Common myeloid progenitor, CD34-positive (primary cell): Measurements from ENCODE around the gene TLE6.

ENCODE experiments used
- CTCF ChIA-PET: fragments of 350-600 bp; sonication (Branson Sonifier 250); formaldehyde crosslinking; loops from one replicate; lab custom pipeline; 2021; ENCODE audit warnings: antibody characterized with exemption; lab: Charles Lee
- POLR2A ChIA-PET: fragments of 350-600 bp; sonication (Branson Sonifier 250); formaldehyde crosslinking; loops from one replicate; lab custom pipeline; 2021; ENCODE audit warnings: antibody characterized with exemption; lab: Charles Lee
- DNase-seq, 3 donors: peaks; one replicate each; pipeline versions ENCODE4 v3.0.0 to v3.0.0-alpha.2; 2013
- H3K27ac ChIP-seq, 2 experiments: 1 replicate in 1 of 2; 2 replicates in 1 of 2; pipeline ENCODE4 v1.7.0; 2013; ENCODE audit warnings: inconsistent platforms in 2 of 2, low read length in 2 of 2, mild to moderate bottlenecking in 2 of 2, low read depth in 1 of 2, moderate library complexity in 1 of 2; ENCODE audit not compliant: severe bottlenecking in 2 of 2, insufficient read depth in 1 of 2, poor library complexity in 1 of 2
- H3K27me3 ChIP-seq, 5 experiments: replicated peaks in 2 of 5; 1 replicate in 3 of 5; 2 replicates in 2 of 5; pipeline versions ENCODE4 v1.6.1 to v1.7.0; 2013; ENCODE audit warnings: low read length in 4 of 5, mild to moderate bottlenecking in 2 of 5, moderate library complexity in 2 of 5, inconsistent platforms in 1 of 5; ENCODE audit not compliant: insufficient read depth in 5 of 5, control insufficient read depth in 4 of 5
- H3K36me3 ChIP-seq, 4 experiments: 1 replicate in 2 of 4; 2 replicates in 2 of 4; pipeline versions ENCODE4 v1.6.1 to v1.7.0; 2013; ENCODE audit warnings: low read length in 3 of 4, control low read depth in 1 of 4, mild to moderate bottlenecking in 1 of 4; ENCODE audit not compliant: control insufficient read depth in 4 of 4, insufficient read depth in 4 of 4
- H3K4me1 ChIP-seq, 4 experiments: 1 replicate in 3 of 4; 2 replicates in 1 of 4; pipeline versions ENCODE4 v1.6.1 to v1.7.1; 2013; ENCODE audit warnings: low read length in 3 of 4, mild to moderate bottlenecking in 3 of 4, control low read depth in 1 of 4, inconsistent platforms in 1 of 4, moderate library complexity in 1 of 4; ENCODE audit not compliant: control insufficient read depth in 4 of 4, insufficient read depth in 4 of 4; ENCODE audit errors: control extremely low read depth in 1 of 4
- H3K4me3 ChIP-seq, 7 experiments: 1 replicate in 4 of 7; 2 replicates in 3 of 7; pipeline versions ENCODE4 v1.5.1 to v1.7.0; 2013; ENCODE audit warnings: mild to moderate bottlenecking in 7 of 7, low read length in 6 of 7, moderate library complexity in 6 of 7, inconsistent platforms in 2 of 7, low read depth in 2 of 7, control low read depth in 1 of 7; ENCODE audit not compliant: insufficient read depth in 4 of 7, control insufficient read depth in 1 of 7; ENCODE audit errors: extremely low read depth in 1 of 7
- H3K9me3 ChIP-seq, 5 experiments: 1 replicate in 4 of 5; 2 replicates in 1 of 5; pipeline versions ENCODE4 v1.6.1 to v1.7.1; 2013; ENCODE audit warnings: low read length in 4 of 5, mild to moderate bottlenecking in 2 of 5, inconsistent platforms in 1 of 5, low read depth in 1 of 5, moderate library complexity in 1 of 5; ENCODE audit not compliant: control insufficient read depth in 4 of 5, insufficient read depth in 2 of 5; ENCODE audit errors: control extremely low read depth in 1 of 5
- WGBS: methylation state at CpG from one replicate; pipeline ENCODE4 v1.1.5; 2013; ENCODE audit not compliant: insufficient coverage; 5-methylcytosine and 5-hydroxymethylcytosine counted together

The TLE6 gene

DNA sequence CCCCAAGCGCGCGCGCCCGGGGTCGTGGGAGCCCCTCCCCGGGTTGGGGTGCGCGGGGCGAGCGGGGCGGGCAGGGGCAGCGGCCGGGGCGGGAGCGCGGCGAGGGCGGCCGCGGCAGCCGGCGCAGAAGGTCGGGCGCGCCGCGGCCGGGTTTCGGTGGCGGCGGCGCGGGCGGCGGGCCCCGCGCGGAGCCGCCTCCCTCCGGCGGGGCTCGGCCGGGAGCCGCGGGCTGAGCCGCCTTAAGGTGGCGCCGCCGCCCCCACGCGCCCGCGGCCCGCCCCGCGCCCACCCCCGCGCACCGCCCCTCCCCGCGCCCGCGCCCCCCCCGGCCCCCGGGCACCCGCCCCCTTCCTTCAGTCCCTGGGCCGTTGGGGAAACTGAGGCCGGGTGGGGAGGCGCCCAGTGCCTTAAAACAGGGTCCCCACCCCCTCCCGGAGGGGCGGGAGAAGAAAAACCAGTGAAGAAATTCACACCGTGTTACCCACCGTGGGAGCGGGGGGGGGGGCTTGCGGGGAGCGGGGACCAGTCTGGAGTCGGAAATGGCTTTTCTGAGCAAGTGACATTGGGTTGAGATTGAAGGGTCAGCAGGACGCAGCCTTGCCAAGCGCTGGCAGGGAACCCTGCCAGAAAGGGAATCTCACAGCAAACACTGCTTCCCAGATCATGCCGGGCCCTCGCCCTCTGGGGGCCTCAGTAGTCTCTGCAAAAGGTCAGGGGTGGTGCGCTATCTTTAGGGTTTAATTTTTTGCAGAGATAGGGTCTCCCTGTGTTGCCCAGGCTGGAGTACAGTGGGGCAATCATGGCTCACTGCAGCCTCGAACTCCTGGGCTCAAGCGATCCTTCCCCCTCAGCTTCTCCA is 51.9 kb downstream of the TLE6 start, which contains the start of gene TLE2:
TLE2 (minus strand) TSS at position 216 of the 859 bp plus-strand sequence. CDS start 376 bp downstream, outside the sequence.
- WGBS: 1% methylated on average over 35 of the region's 85 CpGs
- Histone ChIP-seq H3K4me3 (peak within 1 kb of the TSS in 6 of 7 experiments; percentile 13 to 68 (median 42)), H3K27ac (no peak within 1 kb of the TSS), H3K36me3 (no peaks in the 10 kb centered on the region), H3K9me3 (peaks cover 0 to 5% (median 0%) of the 10 kb centered on the region in 5 experiments), H3K4me1 (peaks cover 0 to 26% (median 16%) of the 10 kb centered on the region in 4 experiments), H3K27me3 (peaks cover 0 to 62% (median 39%) of the 10 kb centered on the region in 5 experiments)
- POLR2A ChIA-PET: no interaction called here
- CTCF ChIA-PET: no interaction called here
- no peak for DNase-seq

DNA sequence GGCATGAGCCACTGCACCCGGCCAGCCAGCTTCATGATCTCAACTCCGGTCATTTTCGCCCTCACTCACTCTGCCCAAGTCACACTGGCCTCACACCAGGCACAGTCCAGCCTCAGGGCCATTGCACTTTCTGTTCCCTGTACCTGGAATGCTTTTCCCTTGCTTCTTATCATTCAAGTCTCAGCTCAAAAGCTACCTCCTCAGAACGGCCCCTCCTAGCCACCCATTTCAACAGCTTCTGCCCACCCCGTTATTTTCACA is 54.2 kb downstream of the TLE6 start:
- Histone ChIP-seq H3K9me3 (peaks cover 0 to 5% (median 0%) of the 10 kb centered on the region in 5 experiments), H3K4me1 (peaks cover 0 to 34% (median 29%) of the 10 kb centered on the region in 4 experiments), H3K36me3 (no peaks in the 10 kb centered on the region), H3K27ac (no peak overlapping the region), H3K4me3 (no peak overlapping the region), H3K27me3 (peaks cover 0 to 41% (median 33%) of the 10 kb centered on the region in 5 experiments)
- no peak for DNase-seq
- POLR2A ChIA-PET: no interaction called here
- CTCF ChIA-PET: interaction anchor here (0.6 to 1.4 kb wide), 4 partner anchors 9 to 1439 kb away, joined by 3 read pairs; no protein-coding TSS in a partner anchor
- 91% methylated on average over 4 of the region's 5 CpGs for WGBS

DNA sequence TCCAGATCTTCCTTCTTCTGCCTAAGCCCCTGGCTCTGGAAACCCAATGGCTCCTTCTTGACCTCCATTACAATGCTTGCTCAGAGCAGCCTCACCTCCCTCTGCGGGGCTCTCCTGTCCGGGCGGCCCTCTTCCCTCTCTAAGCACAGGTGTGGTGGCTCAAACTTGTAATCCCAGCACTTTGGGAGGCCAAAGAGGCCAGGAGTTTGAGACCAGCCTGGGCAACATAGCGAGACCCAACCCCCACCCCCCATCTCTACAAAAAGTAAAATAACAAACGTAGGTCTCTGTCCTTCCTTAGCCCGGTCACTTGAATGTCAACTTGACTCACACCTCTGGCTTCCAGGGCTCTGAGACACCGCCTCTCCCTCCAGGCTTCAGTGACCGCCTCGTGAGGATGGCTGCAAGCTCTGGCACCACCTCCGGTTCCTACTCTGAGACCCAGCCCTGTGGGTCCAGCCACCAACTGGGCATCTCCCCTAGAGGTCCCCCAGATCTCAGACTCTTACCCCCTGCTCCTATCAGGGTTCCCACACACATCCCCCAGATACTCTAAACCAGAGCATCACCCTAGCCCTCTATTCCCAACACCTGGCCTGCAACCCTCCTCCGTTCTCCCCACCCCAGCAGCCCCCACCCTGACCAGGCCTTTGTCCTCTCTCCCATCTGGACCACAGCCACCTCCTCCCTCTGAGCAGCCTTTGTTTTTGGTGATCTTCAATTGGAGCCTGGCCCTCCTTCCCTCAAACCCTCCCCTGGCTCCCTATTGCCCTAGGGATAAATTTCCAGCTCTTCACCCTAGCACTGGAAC is 56.4 kb downstream of the TLE6 start:
- POLR2A ChIA-PET: no interaction called here
- peak overlapping the region in 1 of 2 experiments; percentile 71 for H3K27ac ChIP-seq
- H3K9me3 ChIP-seq: no peaks in the 10 kb centered on the region
- peaks cover 0 to 21% (median 16%) of the 10 kb centered on the region in 5 experiments for H3K27me3 ChIP-seq
- DNase-seq: no peak
- H3K4me1 ChIP-seq: peaks cover 0 to 27% (median 24%) of the 10 kb centered on the region in 4 experiments
- CTCF ChIA-PET: no interaction called here
- WGBS: 91% methylated on average over 8 of the region's 11 CpGs
- no peak overlapping the region for H3K4me3 ChIP-seq
- no peaks in the 10 kb centered on the region for H3K36me3 ChIP-seq

DNA sequence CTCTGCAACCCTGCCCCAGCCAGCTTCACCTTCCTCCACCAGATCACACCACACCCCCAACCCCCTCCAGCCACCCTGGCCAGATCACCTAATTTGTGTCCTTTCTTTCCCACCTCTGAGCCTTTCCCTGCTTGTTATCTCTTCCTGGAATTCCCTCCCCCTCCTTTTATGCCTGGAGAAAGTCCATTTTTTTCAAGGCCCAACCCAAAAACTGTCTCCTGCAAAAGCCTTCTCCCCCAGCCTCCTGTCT is 57.0 kb downstream of the TLE6 start:
- no peaks in the 10 kb centered on the region for H3K36me3 ChIP-seq
- H3K9me3 ChIP-seq: no peaks in the 10 kb centered on the region
- no peak overlapping the region for H3K4me3 ChIP-seq
- H3K27ac ChIP-seq: peak overlapping the region in 1 of 2 experiments; percentile 71
- H3K27me3 ChIP-seq: peaks cover 0 to 21% (median 15%) of the 10 kb centered on the region in 5 experiments
- H3K4me1 ChIP-seq: peaks cover 0 to 26% (median 24%) of the 10 kb centered on the region in 4 experiments
- no peak for DNase-seq
- CTCF ChIA-PET: no interaction called here
- POLR2A ChIA-PET: interaction anchor here (1.6 kb wide), 1 partner anchor 98 kb away, joined by 6 read pairs; no protein-coding TSS in a partner anchor

DNA sequence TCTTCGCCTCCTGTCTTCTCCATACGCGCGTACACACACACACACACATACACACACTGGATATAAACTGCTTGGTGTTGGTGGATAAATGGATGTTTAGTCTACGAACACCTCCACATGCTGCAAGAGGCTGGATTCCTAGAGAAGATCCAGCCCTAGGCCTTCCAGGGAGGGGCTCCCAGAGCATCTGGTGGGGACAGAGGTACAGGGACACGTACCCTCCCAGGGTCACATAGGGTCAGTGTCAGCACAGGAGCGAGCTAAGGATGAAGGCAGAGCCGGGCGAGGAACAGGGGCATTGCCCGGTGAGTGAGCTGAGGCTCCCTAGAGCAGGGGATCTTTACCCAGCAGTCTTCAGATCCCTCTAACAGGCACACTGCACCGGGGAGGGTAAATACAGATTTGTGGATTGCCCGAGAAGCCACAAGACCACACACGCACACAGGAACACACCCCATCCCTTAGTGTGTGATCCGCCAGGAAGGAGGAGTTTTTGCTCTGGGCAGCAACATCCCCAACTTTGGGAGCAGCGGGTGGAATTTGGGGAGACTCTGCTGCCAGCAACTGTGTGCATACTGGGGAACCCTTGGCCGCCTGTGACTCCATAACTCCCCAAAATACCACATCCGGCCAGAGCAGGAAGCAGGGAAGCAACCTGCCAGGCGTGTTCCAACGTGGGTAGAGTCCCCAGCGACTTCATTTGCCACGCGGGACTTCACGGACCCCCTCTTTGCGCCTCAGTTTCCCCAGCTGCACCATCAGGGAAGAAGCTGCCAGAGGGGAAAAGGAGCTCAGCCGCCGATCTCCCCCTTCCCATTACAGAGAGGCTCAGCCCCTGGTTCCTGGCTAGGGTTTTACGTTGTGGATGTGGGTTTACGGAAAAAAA is 57.5 kb downstream of the TLE6 start:
- WGBS: 3% methylated on average over 16 of the region's 28 CpGs
- peak in 2 of 3 donors; percentile 72 to 77 for DNase-seq

DNA sequence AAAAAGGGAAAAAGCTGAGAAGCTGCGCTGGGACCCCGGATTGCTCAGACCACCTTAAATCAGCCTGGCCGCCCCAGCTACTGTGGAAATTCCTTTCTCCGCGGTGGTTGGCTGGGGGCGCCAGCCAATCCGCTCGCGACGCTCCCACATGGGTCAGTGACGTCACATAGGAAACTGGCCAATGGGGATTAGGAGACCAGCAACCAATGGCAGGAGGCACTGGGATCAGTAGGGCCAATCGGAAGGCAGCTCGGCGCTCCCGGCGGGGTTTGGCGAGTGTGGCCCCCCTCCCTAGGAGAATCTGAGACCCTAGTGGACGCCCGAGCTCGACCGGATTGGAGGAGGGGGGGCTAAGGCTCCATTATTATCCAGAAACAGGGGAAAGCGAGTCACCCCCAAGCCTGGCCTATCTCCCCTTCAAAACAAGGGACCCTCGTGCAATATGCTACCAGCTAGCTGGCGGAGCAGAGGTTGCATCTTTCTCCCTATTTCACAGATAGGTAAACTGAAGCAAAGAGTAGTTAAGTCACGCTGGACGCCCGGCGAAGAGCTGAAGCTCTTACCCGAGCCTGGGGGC is 58.3 kb downstream of the TLE6 start:
- H3K9me3 ChIP-seq: no peaks in the 10 kb centered on the region
- ChIA-PET POLR2A (interaction anchor here (0.7 to 2.1 kb wide), 5 partner anchors 22 to 559 kb away, joined by 3 to 7 read pairs (median 6); partner anchors contain the start of genes GADD45B and TLE5), CTCF (interaction anchor here (0.5 to 3.1 kb wide), 12 partner anchors 10 to 534 kb away, joined by 3 to 12 read pairs (median 4); no protein-coding TSS in a partner anchor)
- peak overlapping the region in 1 of 2 experiments; percentile 71 for H3K27ac ChIP-seq
- H3K4me3 ChIP-seq: peak overlapping the region; percentile 36 to 86 (median 71)
- peaks cover 0 to 23% (median 19%) of the 10 kb centered on the region in 4 experiments for H3K4me1 ChIP-seq
- no peaks in the 10 kb centered on the region for H3K36me3 ChIP-seq
- 0% methylated on average over 23 of the region's 29 CpGs for WGBS
- peaks cover 0 to 13% (median 4%) of the 10 kb centered on the region in 5 experiments for H3K27me3 ChIP-seq
- peak; percentile 99 for DNase-seq

More for the DNA sequence above, 57.5 kb downstream of the TLE6 start:
- ChIA-PET CTCF (interaction anchor here (0.5 to 3.1 kb wide), 8 partner anchors 11 to 136 kb away, joined by 3 to 12 read pairs (median 4); no protein-coding TSS in a partner anchor), POLR2A (interaction anchor here (1.4 to 2.1 kb wide), 3 partner anchors 27 to 98 kb away, joined by 5 to 6 read pairs (median 6); partner anchors contain the start of gene TLE5)
- Histone ChIP-seq H3K27me3 (peaks cover 0 to 20% (median 11%) of the 10 kb centered on the region in 5 experiments), H3K27ac (peak overlapping the region in 1 of 2 experiments; percentile 71), H3K4me1 (peaks cover 0 to 23% (median 19%) of the 10 kb centered on the region in 4 experiments), H3K36me3 (no peaks in the 10 kb centered on the region), H3K4me3 (peak overlapping the region; percentile 4 to 86 (median 71)), H3K9me3 (no peaks in the 10 kb centered on the region)
